BJ (cell line): ENCODE measurements around the gene PPP1R1C. TPM values are rescaled to one million over a fixed set of nuclear protein-coding genes. Genes with fewer than 3 reads are reported as not detected.

ENCODE experiments used
- CTCF ChIA-PET: fragments of 350-600 bp; formaldehyde crosslinking; extraction: SDS; loops from one replicate; lab custom pipeline; 2021; ENCODE audit warnings: antibody characterized with exemption, inconsistent platforms; lab: Yijun Ruan, JAX
- POLR2A ChIA-PET: fragments of 300-600 bp; sonication (Branson Sonifier 250); formaldehyde crosslinking; extraction: SDS; loops from one replicate; lab custom pipeline; 2021; ENCODE audit warnings: antibody characterized with exemption; lab: Charles Lee
- DNase-seq: peaks from one replicate; pipeline ENCODE4 v3.0.0-alpha.2; 2011; ENCODE audit warnings: low read depth
- H3K27me3 ChIP-seq: 2 replicates; pipeline ENCODE4 v1.6.0; 2011; ENCODE audit warnings: low read length; ENCODE audit not compliant: control insufficient read depth, insufficient read depth
- H3K36me3 ChIP-seq: 2 replicates; pipeline ENCODE4 v1.5.1; 2011; ENCODE audit warnings: low read length; ENCODE audit not compliant: control insufficient read depth, insufficient read depth
- H3K4me3 ChIP-seq: 2 replicates; pipeline ENCODE4 v1.5.1; 2011; ENCODE audit warnings: low read depth, mild to moderate bottlenecking, control low read depth, low read length
- polyA plus RNA-seq: library from polyadenylated mRNA; depleted of rRNA; stranded (reverse); fragments of >200 nt; gene quantifications from 2 replicates; pipeline ENCODE4 v1.2.3, GENCODE V29; 2011
- TF ChIP-seq, protein P1 (sequence below): IDR thresholded peaks from 2 replicates; pipeline ENCODE4 v1.5.1; 2011; ENCODE audit warnings: low read depth, mild to moderate bottlenecking, control low read depth, inconsistent platforms, low read length, moderate library complexity; ENCODE audit not compliant: insufficient read depth

The PPP1R1C gene
- polyA plus RNA-seq, 1 experiment, result 0.21 TPM

DNA sequence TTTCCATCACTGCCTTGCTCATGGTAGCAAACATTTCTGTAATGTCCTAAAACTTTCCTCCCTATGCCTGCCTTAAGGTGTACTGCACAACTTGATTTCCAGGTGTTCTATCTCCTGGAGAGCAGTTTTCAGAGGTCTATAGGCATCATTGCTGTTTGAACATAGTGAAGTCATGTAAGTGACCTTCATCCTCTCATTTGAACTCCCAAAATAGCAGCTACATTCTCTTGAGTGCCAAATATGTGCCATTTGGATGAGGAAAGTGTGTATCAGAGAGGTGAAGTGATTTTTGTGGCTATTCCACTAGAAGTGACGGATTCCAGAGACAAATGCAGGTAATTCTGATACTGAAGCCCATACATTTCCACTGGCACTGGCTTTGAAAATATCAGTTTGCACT is 3.4 kb downstream of the PPP1R1C start:
- no peaks in the 10 kb centered on the region for H3K36me3 ChIP-seq
- H3K4me3 ChIP-seq, result no peak overlapping the region
- POLR2A ChIA-PET, result no interaction called here
- DNase-seq, result no peak
- TF ChIP-seq, protein P1, sequence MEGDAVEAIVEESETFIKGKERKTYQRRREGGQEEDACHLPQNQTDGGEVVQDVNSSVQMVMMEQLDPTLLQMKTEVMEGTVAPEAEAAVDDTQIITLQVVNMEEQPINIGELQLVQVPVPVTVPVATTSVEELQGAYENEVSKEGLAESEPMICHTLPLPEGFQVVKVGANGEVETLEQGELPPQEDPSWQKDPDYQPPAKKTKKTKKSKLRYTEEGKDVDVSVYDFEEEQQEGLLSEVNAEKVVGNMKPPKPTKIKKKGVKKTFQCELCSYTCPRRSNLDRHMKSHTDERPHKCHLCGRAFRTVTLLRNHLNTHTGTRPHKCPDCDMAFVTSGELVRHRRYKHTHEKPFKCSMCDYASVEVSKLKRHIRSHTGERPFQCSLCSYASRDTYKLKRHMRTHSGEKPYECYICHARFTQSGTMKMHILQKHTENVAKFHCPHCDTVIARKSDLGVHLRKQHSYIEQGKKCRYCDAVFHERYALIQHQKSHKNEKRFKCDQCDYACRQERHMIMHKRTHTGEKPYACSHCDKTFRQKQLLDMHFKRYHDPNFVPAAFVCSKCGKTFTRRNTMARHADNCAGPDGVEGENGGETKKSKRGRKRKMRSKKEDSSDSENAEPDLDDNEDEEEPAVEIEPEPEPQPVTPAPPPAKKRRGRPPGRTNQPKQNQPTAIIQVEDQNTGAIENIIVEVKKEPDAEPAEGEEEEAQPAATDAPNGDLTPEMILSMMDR, result no peak
- CTCF ChIA-PET, result no interaction called here
- no peaks in the 10 kb centered on the region for H3K27me3 ChIP-seq

DNA sequence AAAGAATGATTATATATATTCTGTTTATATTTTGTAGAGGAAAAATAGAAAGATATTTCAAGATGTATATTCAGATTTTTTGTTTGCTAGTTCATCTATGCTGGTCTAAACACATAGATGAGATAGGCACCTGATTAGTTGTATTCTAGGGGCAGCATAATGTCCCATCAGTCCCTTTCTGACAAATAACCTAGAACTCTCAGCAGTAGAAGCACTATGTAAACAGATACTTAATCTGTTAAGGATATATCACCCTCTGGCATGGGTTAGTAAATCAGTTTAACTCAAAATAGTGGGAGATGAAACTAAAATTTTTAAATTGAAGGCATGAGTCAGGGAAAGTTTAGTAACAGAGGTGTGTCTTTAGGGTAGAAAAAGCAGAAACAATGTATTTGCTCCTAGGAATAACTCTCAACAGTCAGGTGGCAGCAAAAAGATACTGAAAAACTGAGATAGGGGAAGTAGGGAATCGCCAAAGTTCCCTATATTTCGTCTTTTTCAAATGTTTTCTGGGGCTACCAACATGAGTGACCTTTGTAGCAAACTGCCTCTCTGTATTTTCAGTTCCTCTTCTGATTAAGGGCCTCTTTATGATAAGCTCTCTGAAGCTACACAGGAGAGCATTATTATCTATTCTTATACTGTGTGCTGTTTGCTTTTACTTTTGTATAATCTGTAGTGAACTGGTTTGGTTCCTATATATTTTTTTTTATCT is 5.7 kb downstream of the PPP1R1C start:
- H3K27me3 ChIP-seq, result no peaks in the 10 kb centered on the region
- TF ChIP-seq, protein P1, result no peak
- POLR2A ChIA-PET, result no interaction called here
- H3K36me3 ChIP-seq, result no peaks in the 10 kb centered on the region
- DNase-seq, result no peak
- CTCF ChIA-PET, result no interaction called here
- no peak overlapping the region for H3K4me3 ChIP-seq

DNA sequence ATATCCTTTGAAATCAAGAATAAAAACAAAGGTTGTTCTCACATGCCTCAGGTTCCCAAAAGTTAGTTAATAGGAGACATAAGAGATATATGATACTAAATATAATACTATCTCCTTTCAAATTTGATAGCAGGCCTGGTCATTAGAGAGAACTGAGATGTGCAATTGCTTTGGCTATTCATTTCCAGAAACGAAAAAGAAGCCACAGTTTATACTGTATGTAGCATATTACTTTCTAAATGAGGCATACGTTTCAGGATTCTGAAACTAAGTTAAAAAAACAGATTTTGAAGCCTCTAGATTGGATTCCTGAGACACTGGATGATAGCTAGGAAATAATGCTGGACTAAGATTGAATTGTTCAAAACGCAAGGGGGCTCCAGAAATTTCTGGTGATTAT is 7.1 kb downstream of the PPP1R1C start:
- TF ChIP-seq, protein P1, result no peak
- CTCF ChIA-PET, result no interaction called here

DNA sequence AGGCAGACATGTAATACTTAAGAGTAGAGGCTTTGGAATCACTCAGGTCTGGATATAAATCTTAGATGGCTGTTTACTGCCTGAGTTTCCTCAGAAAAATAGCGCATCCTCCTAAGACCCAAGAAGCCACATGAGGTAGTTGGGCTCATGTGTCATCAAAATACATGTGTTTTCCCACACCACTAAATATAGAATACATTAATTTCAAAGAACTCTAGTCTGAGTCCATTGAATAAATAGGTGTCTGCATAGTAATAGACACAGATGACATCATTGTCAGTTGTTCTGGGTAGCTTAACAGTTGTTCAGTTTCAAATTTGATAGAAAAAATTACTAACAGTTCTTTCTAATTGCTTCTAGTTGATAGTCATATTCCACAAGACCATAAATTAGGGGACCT is 9.6 kb downstream of the PPP1R1C start:
- Histone ChIP-seq H3K36me3 (no peaks in the 10 kb centered on the region), H3K27me3 (no peaks in the 10 kb centered on the region), H3K4me3 (no peak overlapping the region)
- DNase-seq, result no peak
- TF ChIP-seq, protein P1, result no peak
- ChIA-PET CTCF (interaction anchor here (0.9 to 1.6 kb wide), 2 partner anchors 15 to 22 kb away, joined by 3 to 4 read pairs; no protein-coding TSS in a partner anchor), POLR2A (no interaction called here)

More for the DNA sequence above, 7.1 kb downstream of the PPP1R1C start:
- Histone ChIP-seq H3K36me3 (no peaks in the 10 kb centered on the region), H3K4me3 (no peak overlapping the region), H3K27me3 (no peaks in the 10 kb centered on the region)
- POLR2A ChIA-PET, result no interaction called here
- DNase-seq, result no peak

DNA sequence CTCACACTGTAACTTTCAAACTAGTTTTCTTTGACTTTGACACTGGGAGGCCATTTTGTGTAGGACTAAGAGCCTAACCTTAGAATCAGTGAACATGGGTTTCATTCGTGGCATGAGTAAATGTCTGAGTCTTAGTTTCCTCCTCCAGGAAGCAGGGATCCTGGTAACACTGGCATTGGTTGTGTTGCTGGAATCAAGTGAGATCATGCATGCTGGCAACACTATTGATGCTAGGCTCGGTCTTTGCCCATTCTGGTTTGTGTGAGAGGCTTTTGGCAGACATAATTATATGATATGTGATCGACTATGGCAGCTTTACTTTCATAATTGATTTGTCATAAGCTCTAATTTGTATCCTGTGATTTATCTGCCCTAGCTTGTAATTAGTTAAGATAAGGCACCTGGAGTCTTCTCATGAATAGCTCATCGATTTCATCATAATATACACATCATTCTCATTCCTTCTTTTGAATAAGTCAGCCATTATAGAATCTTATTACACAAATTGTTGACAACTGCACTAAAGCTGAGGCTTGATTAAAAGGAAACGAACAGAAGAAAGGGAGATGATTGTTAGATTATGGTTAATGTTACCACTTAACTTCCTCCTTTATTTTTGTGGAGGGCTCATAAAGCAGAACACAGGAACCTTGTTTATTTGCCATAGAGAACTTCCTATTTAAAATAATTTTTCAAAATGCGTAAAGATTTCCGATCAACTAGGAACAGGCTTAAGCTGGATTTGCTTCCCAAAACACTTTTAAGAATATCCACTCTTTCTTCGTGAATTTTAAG is 12.6 kb downstream of the PPP1R1C start:
- POLR2A ChIA-PET, result no interaction called here
- CTCF ChIA-PET, result no interaction called here

More for the DNA sequence above, 12.6 kb downstream of the PPP1R1C start:
- H3K36me3 ChIP-seq, result no peaks in the 10 kb centered on the region
- TF ChIP-seq, protein P1, result no peak
- H3K27me3 ChIP-seq, result no peaks in the 10 kb centered on the region
- no peak overlapping the region for H3K4me3 ChIP-seq
- no peak for DNase-seq
